ENCODE measurements around the gene ACER3.

The ACER3 gene

GRCh38 chr11:76984743-76985142, 124.0 kb downstream of the ACER3 start:
- DNase-seq (ENCODE audit: low read depth), result no peak

GRCh38 chr11:76987203-76987602, 126.5 kb downstream of the ACER3 start:
- TF ChIP-seq, protein P1, sequence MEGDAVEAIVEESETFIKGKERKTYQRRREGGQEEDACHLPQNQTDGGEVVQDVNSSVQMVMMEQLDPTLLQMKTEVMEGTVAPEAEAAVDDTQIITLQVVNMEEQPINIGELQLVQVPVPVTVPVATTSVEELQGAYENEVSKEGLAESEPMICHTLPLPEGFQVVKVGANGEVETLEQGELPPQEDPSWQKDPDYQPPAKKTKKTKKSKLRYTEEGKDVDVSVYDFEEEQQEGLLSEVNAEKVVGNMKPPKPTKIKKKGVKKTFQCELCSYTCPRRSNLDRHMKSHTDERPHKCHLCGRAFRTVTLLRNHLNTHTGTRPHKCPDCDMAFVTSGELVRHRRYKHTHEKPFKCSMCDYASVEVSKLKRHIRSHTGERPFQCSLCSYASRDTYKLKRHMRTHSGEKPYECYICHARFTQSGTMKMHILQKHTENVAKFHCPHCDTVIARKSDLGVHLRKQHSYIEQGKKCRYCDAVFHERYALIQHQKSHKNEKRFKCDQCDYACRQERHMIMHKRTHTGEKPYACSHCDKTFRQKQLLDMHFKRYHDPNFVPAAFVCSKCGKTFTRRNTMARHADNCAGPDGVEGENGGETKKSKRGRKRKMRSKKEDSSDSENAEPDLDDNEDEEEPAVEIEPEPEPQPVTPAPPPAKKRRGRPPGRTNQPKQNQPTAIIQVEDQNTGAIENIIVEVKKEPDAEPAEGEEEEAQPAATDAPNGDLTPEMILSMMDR (IDR thresholded peaks at IDR 0.05; ENCODE audit: control insufficient read depth, insufficient read depth, low read depth, low read length, missing control alignments), result no peak
- no peak overlapping the region for H3K4me3 ChIP-seq (ENCODE audit: control insufficient read depth, low read depth, low read length)
- no peak for DNase-seq (ENCODE audit: low read depth)

More at GRCh38 chr11:76984743-76985142, 124.0 kb downstream of the ACER3 start:
- TF ChIP-seq, protein P1 (IDR thresholded peaks at IDR 0.05; ENCODE audit: control insufficient read depth, insufficient read depth, low read depth, low read length, missing control alignments), result no peak
- H3K4me3 ChIP-seq (ENCODE audit: control insufficient read depth, low read depth, low read length), result no peak overlapping the region

DNA sequence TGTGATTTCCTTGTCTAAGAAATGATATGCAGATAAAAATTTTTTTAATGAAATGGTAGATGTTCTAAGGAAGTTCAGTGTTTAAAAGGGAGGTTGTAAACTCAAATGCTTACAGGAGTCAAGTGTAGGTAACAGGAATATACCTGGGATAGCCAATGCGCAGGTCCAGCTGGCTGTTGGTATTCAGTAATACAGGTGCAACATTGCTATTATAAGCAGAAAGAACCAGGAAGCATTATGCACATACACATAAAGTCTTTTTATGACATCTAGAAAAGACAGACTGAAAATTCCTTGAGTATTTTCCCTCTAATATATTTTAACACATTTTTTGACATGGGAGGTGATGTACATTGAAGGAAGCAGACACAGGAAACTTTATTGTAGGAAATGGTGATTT, 129.9 kb downstream of the ACER3 start:
- H3K4me3 ChIP-seq (ENCODE audit: control insufficient read depth, low read depth, low read length), result no peak overlapping the region
- DNase-seq (ENCODE audit: low read depth), result no peak
- TF ChIP-seq, protein P1 (IDR thresholded peaks at IDR 0.05; ENCODE audit: control insufficient read depth, insufficient read depth, low read depth, low read length, missing control alignments), result no peak

DNA sequence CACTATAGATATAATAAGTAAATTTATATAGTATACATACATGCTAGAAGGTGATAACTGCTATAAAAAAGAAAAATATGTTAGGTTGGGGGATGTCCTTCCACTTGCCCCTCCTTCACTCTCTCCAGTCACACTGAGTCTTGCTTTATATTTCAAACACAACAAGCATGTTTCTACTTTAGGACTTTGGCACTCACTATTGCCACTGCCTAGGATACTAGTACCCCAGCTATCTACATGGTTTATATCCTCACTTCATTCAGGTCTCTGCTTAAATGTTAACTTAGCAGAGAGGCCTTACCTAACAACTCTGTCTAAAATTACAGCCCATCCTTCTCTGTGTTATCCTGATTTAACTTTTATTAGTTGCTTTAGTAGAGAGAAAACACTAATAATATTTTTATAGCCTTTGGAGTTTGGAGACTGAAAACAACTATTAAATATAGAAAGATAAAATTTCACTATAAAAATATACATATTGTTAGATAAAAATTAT, 134.4 kb downstream of the ACER3 start:
- no peak for DNase-seq (ENCODE audit: low read depth)
- H3K4me3 ChIP-seq (ENCODE audit: control insufficient read depth, low read depth, low read length), result no peak overlapping the region
- TF ChIP-seq, protein P1 (IDR thresholded peaks at IDR 0.05; ENCODE audit: control insufficient read depth, insufficient read depth, low read depth, low read length, missing control alignments), result no peak

DNA sequence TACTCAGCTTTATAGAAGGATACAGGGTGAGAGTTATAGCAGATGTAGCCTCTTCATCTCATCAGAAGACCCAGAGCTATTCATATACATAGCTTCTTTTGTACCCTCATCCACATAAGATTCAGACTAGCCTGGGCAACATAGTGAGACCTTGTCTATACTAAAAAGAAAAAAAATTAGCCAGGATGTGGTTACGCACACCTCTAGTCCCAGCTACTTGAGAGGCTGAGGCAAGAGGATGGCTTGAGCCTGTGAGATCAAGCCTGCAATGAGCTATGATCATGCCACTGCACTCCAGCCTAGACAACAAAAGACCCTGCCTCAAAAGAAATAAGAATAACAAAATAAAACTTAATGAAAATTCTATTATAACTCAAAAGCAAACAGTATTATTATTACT, 136.8 kb downstream of the ACER3 start:
- TF ChIP-seq, protein P1 (IDR thresholded peaks at IDR 0.05; ENCODE audit: control insufficient read depth, insufficient read depth, low read depth, low read length, missing control alignments), result no peak
- no peak overlapping the region for H3K4me3 ChIP-seq (ENCODE audit: control insufficient read depth, low read depth, low read length)
- no peak for DNase-seq (ENCODE audit: low read depth)

GRCh38 chr11:76999597-76999996, 138.9 kb downstream of the ACER3 start:
- no peak for DNase-seq (ENCODE audit: low read depth)
- H3K4me3 ChIP-seq (ENCODE audit: control insufficient read depth, low read depth, low read length), result no peak overlapping the region
- TF ChIP-seq, protein P1 (IDR thresholded peaks at IDR 0.05; ENCODE audit: control insufficient read depth, insufficient read depth, low read depth, low read length, missing control alignments), result no peak

GRCh38 chr11:77001613-77002012, 140.9 kb downstream of the ACER3 start:
- TF ChIP-seq, protein P1 (IDR thresholded peaks at IDR 0.05; ENCODE audit: control insufficient read depth, insufficient read depth, low read depth, low read length, missing control alignments), result no peak
- DNase-seq (ENCODE audit: low read depth), result no peak

More at GRCh38 chr11:77001613-77002012, 140.9 kb downstream of the ACER3 start:
- H3K4me3 ChIP-seq (ENCODE audit: control insufficient read depth, low read depth, low read length), result no peak overlapping the region

Measured in AG09309 (cell line).